Suprapubic skin (tissue), 4 donors: ENCODE results near the gene CCT8L2.
"Not testable (repeated sequence)": the region's sequence is repeated elsewhere in the genome, so short reads cannot be mapped to it uniquely, and the experiment has no call there.

ENCODE experiments used
- EP300 ChIP-seq: sonication (generic); formaldehyde crosslinking; IDR thresholded peaks from one replicate; pipeline ENCODE4 v1.6.1; 2017; ENCODE audit warnings: antibody characterized with exemption
- POLR2A ChIP-seq, 2 donors: fragments of 450-650 bp; IDR thresholded peaks; one replicate each; pipeline ENCODE4 v1.6.1; 2017; ENCODE audit warnings: antibody characterized with exemption in 2 of 2, mild to moderate bottlenecking in 2 of 2, moderate library complexity in 2 of 2
- POLR2AphosphoS5 ChIP-seq, 3 donors: sonication (generic); formaldehyde crosslinking; IDR thresholded peaks; one replicate each; pipeline ENCODE4 v1.6.1; 2017; ENCODE audit warnings: antibody characterized with exemption in 3 of 3
- TF ChIP-seq, protein P1 (sequence below), 2 donors: fragments of 200-600 bp in 1 of 2; fragments of 450-650 bp in 1 of 2; sonication (generic) in 1 of 2; IDR thresholded peaks; one replicate each; pipeline ENCODE4 v1.5.1; 2016 to 2019; ENCODE audit warnings: antibody characterized with exemption in 2 of 2, mild to moderate bottlenecking in 1 of 2, moderate library complexity in 1 of 2

DNA sequence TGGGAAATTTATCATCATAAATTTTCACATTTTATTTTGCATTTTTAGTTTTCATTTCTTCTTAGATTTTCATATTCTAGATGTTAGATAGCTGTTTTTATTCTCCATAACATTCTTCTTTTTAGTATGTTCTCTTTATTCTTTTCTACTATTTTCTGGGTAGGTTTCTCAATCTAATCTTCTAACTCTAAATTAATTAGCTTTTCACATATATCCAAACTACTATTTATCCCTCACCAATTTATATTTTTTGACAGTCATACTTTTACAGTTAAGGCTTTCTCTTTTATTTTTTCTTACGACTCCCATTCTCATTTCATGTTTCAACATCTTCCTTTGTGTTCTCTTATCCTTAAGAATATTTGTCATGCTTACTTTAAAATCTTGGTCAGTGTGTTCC, 35.9 kb upstream of the CCT8L2 start:
- TF ChIP-seq, protein P1, sequence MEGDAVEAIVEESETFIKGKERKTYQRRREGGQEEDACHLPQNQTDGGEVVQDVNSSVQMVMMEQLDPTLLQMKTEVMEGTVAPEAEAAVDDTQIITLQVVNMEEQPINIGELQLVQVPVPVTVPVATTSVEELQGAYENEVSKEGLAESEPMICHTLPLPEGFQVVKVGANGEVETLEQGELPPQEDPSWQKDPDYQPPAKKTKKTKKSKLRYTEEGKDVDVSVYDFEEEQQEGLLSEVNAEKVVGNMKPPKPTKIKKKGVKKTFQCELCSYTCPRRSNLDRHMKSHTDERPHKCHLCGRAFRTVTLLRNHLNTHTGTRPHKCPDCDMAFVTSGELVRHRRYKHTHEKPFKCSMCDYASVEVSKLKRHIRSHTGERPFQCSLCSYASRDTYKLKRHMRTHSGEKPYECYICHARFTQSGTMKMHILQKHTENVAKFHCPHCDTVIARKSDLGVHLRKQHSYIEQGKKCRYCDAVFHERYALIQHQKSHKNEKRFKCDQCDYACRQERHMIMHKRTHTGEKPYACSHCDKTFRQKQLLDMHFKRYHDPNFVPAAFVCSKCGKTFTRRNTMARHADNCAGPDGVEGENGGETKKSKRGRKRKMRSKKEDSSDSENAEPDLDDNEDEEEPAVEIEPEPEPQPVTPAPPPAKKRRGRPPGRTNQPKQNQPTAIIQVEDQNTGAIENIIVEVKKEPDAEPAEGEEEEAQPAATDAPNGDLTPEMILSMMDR (IDR thresholded peaks at IDR 0.05): not testable (repeated sequence)
- TF ChIP-seq POLR2AphosphoS5 (IDR thresholded peaks at IDR 0.05); EP300; POLR2A (IDR thresholded peaks at IDR 0.05): not testable (repeated sequence)
